Measurements from ENCODE around the gene LRRTM4. TPM values are rescaled to one million over a fixed set of nuclear protein-coding genes. Genes with fewer than 3 reads are reported as not detected.

Gene LRRTM4
- total and polyA plus RNA-seq, 2 experiments from 2014 or later = 0.44 to 6.5 TPM

DNA sequence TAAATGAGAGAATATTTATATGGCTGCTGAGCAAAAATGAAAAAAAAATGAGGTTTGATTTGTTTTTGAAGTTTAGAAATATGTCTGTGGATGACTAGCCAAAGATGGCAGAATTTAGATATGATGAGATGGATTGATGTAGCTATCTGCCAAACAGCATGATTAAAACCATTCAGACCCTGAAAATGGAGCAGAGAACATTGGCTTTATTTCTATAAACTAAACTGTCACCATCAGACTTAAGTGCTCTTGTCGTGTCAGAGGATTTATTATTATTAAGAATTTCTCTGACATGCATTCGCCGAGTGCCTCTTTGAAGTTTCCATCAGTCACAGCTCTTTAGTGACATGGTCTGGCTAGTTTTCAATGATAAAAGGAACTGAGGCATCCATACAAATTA lies 151.7 kb downstream of the LRRTM4 start:
- Histone ChIP-seq H3K27me3 (no peaks in the 10 kb centered on the region), H2AFZ (no peak overlapping the region), H3K9me2 (replicated peaks; ENCODE audit: insufficient read depth) (no peaks in the 10 kb centered on the region), H3K36me3 (replicated peaks; ENCODE audit: insufficient read depth, low read depth) (no peaks in the 10 kb centered on the region), H3K4me3 (no peak overlapping the region), H3K4me2 (no peak overlapping the region), H3K9me3 (ENCODE audit: low read depth) (no peaks in the 10 kb centered on the region), H3K79me2 (no peaks in the 10 kb centered on the region), H3K4me1 (ENCODE audit: insufficient read depth) (no peaks in the 10 kb centered on the region), H3K27ac (no peak overlapping the region), H4K20me1 (ENCODE audit: insufficient read depth, poor library complexity, severe bottlenecking) (no peaks in the 10 kb centered on the region)
- WGBS (ENCODE audit: low lambda C conversion rate, missing lambda C conversion rate) = 60% methylated on average over 3 of the region's 3 CpGs
- DNase-seq (ENCODE audit: low spot score) = no peak
- TF ChIP-seq EZH2phosphoT487 (IDR thresholded peaks at IDR 0.05; ENCODE audit: low read depth, severe bottlenecking, unreplicated experiment) (no peak), EZH2 (IDR thresholded peaks at IDR 0.05; ENCODE audit: borderline replicate concordance) (no peak)
- TF ChIP-seq, protein P1, sequence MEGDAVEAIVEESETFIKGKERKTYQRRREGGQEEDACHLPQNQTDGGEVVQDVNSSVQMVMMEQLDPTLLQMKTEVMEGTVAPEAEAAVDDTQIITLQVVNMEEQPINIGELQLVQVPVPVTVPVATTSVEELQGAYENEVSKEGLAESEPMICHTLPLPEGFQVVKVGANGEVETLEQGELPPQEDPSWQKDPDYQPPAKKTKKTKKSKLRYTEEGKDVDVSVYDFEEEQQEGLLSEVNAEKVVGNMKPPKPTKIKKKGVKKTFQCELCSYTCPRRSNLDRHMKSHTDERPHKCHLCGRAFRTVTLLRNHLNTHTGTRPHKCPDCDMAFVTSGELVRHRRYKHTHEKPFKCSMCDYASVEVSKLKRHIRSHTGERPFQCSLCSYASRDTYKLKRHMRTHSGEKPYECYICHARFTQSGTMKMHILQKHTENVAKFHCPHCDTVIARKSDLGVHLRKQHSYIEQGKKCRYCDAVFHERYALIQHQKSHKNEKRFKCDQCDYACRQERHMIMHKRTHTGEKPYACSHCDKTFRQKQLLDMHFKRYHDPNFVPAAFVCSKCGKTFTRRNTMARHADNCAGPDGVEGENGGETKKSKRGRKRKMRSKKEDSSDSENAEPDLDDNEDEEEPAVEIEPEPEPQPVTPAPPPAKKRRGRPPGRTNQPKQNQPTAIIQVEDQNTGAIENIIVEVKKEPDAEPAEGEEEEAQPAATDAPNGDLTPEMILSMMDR (IDR thresholded peaks at IDR 0.05; ENCODE audit: poor library complexity) = no peak

DNA sequence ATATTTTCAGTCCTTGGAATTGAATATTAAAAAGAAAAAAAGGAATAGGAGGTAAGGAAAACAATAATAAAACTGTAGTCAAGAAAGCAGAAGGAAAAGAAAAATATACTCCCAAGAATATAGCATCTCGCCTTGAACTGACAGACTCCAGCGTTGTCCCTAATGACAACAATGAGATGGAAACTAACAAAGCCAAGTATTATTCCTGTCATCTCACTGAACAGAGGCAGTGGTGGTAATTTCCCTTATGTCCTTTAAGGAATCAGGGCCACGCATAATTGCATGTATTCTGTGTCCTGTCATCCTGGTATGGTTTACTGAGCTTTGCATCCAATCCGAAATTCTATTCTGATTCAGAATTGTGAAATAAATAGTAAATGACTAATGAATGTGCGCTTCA lies 158.9 kb downstream of the LRRTM4 start:
- TF ChIP-seq EZH2 (IDR thresholded peaks at IDR 0.05; ENCODE audit: borderline replicate concordance) (no peak), EZH2phosphoT487 (IDR thresholded peaks at IDR 0.05; ENCODE audit: low read depth, severe bottlenecking, unreplicated experiment) (no peak)
- TF ChIP-seq, protein P1 (IDR thresholded peaks at IDR 0.05; ENCODE audit: poor library complexity) = no peak
- H3K4me1 ChIP-seq (ENCODE audit: insufficient read depth) = no peaks in the 10 kb centered on the region
- no peak overlapping the region for H3K4me3 ChIP-seq
- H4K20me1 ChIP-seq (ENCODE audit: insufficient read depth, poor library complexity, severe bottlenecking) = no peaks in the 10 kb centered on the region
- no peaks in the 10 kb centered on the region for H3K9me2 ChIP-seq (replicated peaks; ENCODE audit: insufficient read depth)
- WGBS (ENCODE audit: low lambda C conversion rate, missing lambda C conversion rate) = 85% methylated on average over 5 of the region's 5 CpGs
- H3K36me3 ChIP-seq (replicated peaks; ENCODE audit: insufficient read depth, low read depth) = no peaks in the 10 kb centered on the region
- no peaks in the 10 kb centered on the region for H3K27me3 ChIP-seq
- DNase-seq (ENCODE audit: low spot score) = no peak
- H3K9me3 ChIP-seq (ENCODE audit: low read depth) = no peaks in the 10 kb centered on the region
- no peak overlapping the region for H3K4me2 ChIP-seq
- H3K79me2 ChIP-seq = no peaks in the 10 kb centered on the region
- no peak overlapping the region for H3K27ac ChIP-seq
- H2AFZ ChIP-seq = no peak overlapping the region

DNA sequence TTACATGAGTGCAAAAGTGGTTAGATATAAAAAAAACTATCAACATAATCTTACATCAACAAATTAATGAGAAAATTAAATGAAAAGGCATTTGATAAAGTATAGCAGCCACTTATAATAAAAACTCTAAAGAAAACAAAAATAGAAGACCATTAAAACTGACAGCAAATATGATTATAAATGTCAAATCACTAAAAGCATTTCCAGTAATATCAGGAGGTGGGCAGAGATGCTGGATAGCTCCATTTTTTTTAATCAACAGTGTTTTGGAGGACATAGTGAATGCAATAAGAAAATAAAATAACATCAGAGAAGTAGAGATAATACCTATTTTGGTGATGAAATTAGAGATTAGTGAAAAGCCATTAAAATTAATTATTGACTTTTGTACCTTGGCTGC lies 173.4 kb downstream of the LRRTM4 start:
- DNase-seq (ENCODE audit: low spot score) = no peak
- H3K27me3 ChIP-seq = no peaks in the 10 kb centered on the region
- H3K9me2 ChIP-seq (replicated peaks; ENCODE audit: insufficient read depth) = no peaks in the 10 kb centered on the region
- H3K4me2 ChIP-seq = no peak overlapping the region
- H3K4me3 ChIP-seq = no peak overlapping the region
- H2AFZ ChIP-seq = no peak overlapping the region
- no peaks in the 10 kb centered on the region for H3K9me3 ChIP-seq (ENCODE audit: low read depth)
- H3K36me3 ChIP-seq (replicated peaks; ENCODE audit: insufficient read depth, low read depth) = no peaks in the 10 kb centered on the region
- H4K20me1 ChIP-seq (ENCODE audit: insufficient read depth, poor library complexity, severe bottlenecking) = no peaks in the 10 kb centered on the region
- TF ChIP-seq, protein P1 (IDR thresholded peaks at IDR 0.05; ENCODE audit: poor library complexity) = no peak
- TF ChIP-seq EZH2phosphoT487 (IDR thresholded peaks at IDR 0.05; ENCODE audit: low read depth, severe bottlenecking, unreplicated experiment) (no peak), EZH2 (IDR thresholded peaks at IDR 0.05; ENCODE audit: borderline replicate concordance) (no peak)
- H3K27ac ChIP-seq = no peak overlapping the region
- no peaks in the 10 kb centered on the region for H3K4me1 ChIP-seq (ENCODE audit: insufficient read depth)
- H3K79me2 ChIP-seq = no peaks in the 10 kb centered on the region

DNA sequence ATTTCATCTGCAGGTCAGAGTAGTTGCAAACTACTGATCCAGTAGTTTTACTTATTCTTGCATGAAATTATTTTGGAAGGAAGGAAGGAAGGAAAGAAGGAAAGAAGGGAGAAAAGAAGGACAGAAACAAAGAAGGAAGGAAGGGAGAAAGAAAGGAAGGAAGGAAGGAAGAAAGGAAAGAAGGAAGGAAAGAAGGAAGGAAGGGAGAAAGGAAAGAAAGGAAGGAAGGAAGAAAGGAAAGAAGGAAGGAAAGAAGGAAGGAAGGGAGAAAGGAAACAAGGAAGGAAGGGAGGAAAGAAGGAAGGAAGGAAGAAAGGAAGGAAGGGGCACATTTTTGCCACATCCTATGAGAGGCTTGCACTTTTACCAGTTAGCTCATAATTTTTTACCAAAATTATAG lies 186.2 kb downstream of the LRRTM4 start:
- no peak for TF ChIP-seq EZH2 (IDR thresholded peaks at IDR 0.05; ENCODE audit: borderline replicate concordance)
- TF ChIP-seq, protein P1 (IDR thresholded peaks at IDR 0.05; ENCODE audit: poor library complexity) = no peak
- no peak for TF ChIP-seq EZH2phosphoT487 (IDR thresholded peaks at IDR 0.05; ENCODE audit: low read depth, severe bottlenecking, unreplicated experiment)
- Histone ChIP-seq H3K9me2 (replicated peaks; ENCODE audit: insufficient read depth) (no peaks in the 10 kb centered on the region), H3K36me3 (replicated peaks; ENCODE audit: insufficient read depth, low read depth) (no peaks in the 10 kb centered on the region), H3K9me3 (ENCODE audit: low read depth) (no peaks in the 10 kb centered on the region), H3K27me3 (no peaks in the 10 kb centered on the region), H3K4me3 (no peak overlapping the region), H3K4me1 (ENCODE audit: insufficient read depth) (no peaks in the 10 kb centered on the region), H3K4me2 (no peak overlapping the region), H3K79me2 (no peaks in the 10 kb centered on the region), H3K27ac (no peak overlapping the region), H2AFZ (no peak overlapping the region), H4K20me1 (ENCODE audit: insufficient read depth, poor library complexity, severe bottlenecking) (no peaks in the 10 kb centered on the region)
- no peak for DNase-seq (ENCODE audit: low spot score)

Measured in hepatocyte (in vitro differentiated cells).